A204.1 (cell line): ENCODE data around the gene HS2ST1.
A peak's percentile ranks its signal among the peaks of the same experiment; 100 is the strongest.
"Not testable (repeated sequence)": the region's sequence is repeated elsewhere in the genome, so short reads cannot be mapped to it uniquely, and the experiment has no call there.

ENCODE experiments used
- FAIRE-seq: peaks from 2 replicates; lab custom pipeline; 2012; peaks lifted over from hg19 to GRCh38; lab: Jason Lieb, UNC

The HS2ST1 gene

GRCh38 chr1:86914601-86914997, at the start of gene HS2ST1:
HS2ST1 (plus strand) TSS chr1:86914635.
- no peak for FAIRE-seq

GRCh38 chr1:86865973-86866637, 48.3 kb upstream of the HS2ST1 start:
- FAIRE-seq: no peak

- FAIRE-seq: no peak
Measured at GRCh38 chr1:86866665-86867064, 47.8 kb upstream of the HS2ST1 start.

GRCh38 chr1:86867278-86867677, 47.2 kb upstream of the HS2ST1 start:
- not testable (repeated sequence) for FAIRE-seq

GRCh38 chr1:86868477-86868876, 46.0 kb upstream of the HS2ST1 start:
- no peak for FAIRE-seq

- peak; percentile 9 for FAIRE-seq
Measured at GRCh38 chr1:86871001-86871400, 43.4 kb upstream of the HS2ST1 start.

GRCh38 chr1:86872086-86872485, 42.3 kb upstream of the HS2ST1 start:
- FAIRE-seq: no peak

GRCh38 chr1:86875722-86876121, 38.7 kb upstream of the HS2ST1 start:
- no peak for FAIRE-seq

GRCh38 chr1:86887479-86888162, 26.8 kb upstream of the HS2ST1 start:
- FAIRE-seq: peak; percentile 53

- no peak for FAIRE-seq
Measured at GRCh38 chr1:86888327-86888726, 26.1 kb upstream of the HS2ST1 start.

GRCh38 chr1:86899401-86899800, 15.0 kb upstream of the HS2ST1 start:
- not testable (repeated sequence) for FAIRE-seq

GRCh38 chr1:86905875-86906274, 8.6 kb upstream of the HS2ST1 start:
- FAIRE-seq: no peak

- no peak for FAIRE-seq
Measured at GRCh38 chr1:86906419-86906818, 8.0 kb upstream of the HS2ST1 start.

GRCh38 chr1:86912281-86912900, 2.0 kb upstream of the HS2ST1 start:
- no peak for FAIRE-seq

GRCh38 chr1:86913399-86913895, 988 bp upstream of the HS2ST1 start:
- FAIRE-seq: no peak

GRCh38 chr1:86913896-86914600, 387 bp upstream of the HS2ST1 start, which contains the start of gene SELENOF:
SELENOF (minus strand) TSS chr1:86914126; CDS start chr1:86914111, 15 bp downstream.
- peak; percentile 99 for FAIRE-seq

- no peak for FAIRE-seq
Measured at GRCh38 chr1:86914998-86915736, 732 bp downstream of the HS2ST1 start.

GRCh38 chr1:86915737-86916235, 1.4 kb downstream of the HS2ST1 start:
- no peak for FAIRE-seq

- no peak for FAIRE-seq
Measured at GRCh38 chr1:86916752-86917151, 2.3 kb downstream of the HS2ST1 start.

GRCh38 chr1:86922445-86922844, 8.0 kb downstream of the HS2ST1 start:
- no peak for FAIRE-seq

- FAIRE-seq: no peak
Measured at GRCh38 chr1:86924324-86924960, 10.0 kb downstream of the HS2ST1 start.
